ENCODE data around the gene PUDP.

DNA sequence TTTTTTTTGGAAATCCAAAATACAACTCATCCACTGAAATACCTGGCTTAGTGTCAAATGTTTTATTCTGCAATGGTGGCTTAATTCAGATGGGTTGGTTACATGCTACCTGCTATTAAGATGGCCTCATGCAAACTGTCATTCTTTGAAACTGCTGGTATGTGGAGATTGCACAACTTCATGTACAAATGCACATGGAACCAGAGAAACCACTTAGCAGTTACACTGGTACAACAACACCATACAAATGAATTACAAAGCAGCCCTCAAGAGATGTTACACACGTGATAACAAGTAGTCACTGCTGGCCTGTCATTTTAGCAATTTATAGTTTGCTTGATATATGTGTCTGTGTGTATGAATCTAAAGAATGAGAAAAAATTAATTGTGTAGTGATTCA, 85.0 kb downstream of the PUDP start:
- TF ChIP-seq POLR2AphosphoS5 (IDR thresholded peaks at IDR 0.05), result no peak
- TF ChIP-seq, protein P1, sequence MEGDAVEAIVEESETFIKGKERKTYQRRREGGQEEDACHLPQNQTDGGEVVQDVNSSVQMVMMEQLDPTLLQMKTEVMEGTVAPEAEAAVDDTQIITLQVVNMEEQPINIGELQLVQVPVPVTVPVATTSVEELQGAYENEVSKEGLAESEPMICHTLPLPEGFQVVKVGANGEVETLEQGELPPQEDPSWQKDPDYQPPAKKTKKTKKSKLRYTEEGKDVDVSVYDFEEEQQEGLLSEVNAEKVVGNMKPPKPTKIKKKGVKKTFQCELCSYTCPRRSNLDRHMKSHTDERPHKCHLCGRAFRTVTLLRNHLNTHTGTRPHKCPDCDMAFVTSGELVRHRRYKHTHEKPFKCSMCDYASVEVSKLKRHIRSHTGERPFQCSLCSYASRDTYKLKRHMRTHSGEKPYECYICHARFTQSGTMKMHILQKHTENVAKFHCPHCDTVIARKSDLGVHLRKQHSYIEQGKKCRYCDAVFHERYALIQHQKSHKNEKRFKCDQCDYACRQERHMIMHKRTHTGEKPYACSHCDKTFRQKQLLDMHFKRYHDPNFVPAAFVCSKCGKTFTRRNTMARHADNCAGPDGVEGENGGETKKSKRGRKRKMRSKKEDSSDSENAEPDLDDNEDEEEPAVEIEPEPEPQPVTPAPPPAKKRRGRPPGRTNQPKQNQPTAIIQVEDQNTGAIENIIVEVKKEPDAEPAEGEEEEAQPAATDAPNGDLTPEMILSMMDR (IDR thresholded peaks at IDR 0.05; ENCODE audit: poor library complexity, severe bottlenecking), result no peak
- no peak for TF ChIP-seq MXI1 (conservative IDR thresholded peaks at IDR 0.05; ENCODE audit: poor library complexity, severe bottlenecking)
- TF ChIP-seq EP300 (conservative IDR thresholded peaks at IDR 0.05; ENCODE audit: poor library complexity, severe bottlenecking), result no peak

Data from neural cell (in vitro differentiated cells).